Ishikawa (cell line): ENCODE measurements around the gene RAB11FIP4.

Experiments used
- CEBPB ChIP-seq: IDR thresholded peaks from 2 replicates; pipeline ENCODE4 v1.6.1; 2012
- CREB1 ChIP-seq: IDR thresholded peaks from 2 replicates; pipeline ENCODE4 v1.6.1; 2012; ENCODE audit warnings: low read depth
- EGR1 ChIP-seq: IDR thresholded peaks from 2 replicates; pipeline ENCODE4 v1.6.1; 2012
- EP300 ChIP-seq: IDR thresholded peaks from 2 replicates; pipeline ENCODE4 v1.6.1; 2012; ENCODE audit warnings: borderline replicate concordance
- FOXM1 ChIP-seq: IDR thresholded peaks from 2 replicates; pipeline ENCODE4 v1.6.1; 2012; ENCODE audit warnings: low read depth, borderline replicate concordance
- MAX ChIP-seq: IDR thresholded peaks from 2 replicates; pipeline ENCODE4 v1.6.1; 2012
- NFIC ChIP-seq: IDR thresholded peaks from 2 replicates; pipeline ENCODE4 v1.6.1; 2012
- RAD21 ChIP-seq: IDR thresholded peaks from 2 replicates; pipeline ENCODE4 v1.6.1; 2012; ENCODE audit warnings: low read depth
- REST ChIP-seq: IDR thresholded peaks from 2 replicates; pipeline ENCODE4 v1.6.1; 2012; ENCODE audit warnings: low read depth, mild to moderate bottlenecking
- TAF1 ChIP-seq: IDR thresholded peaks from 2 replicates; pipeline ENCODE4 v1.6.1; 2012; ENCODE audit warnings: low read depth, mild to moderate bottlenecking
- TCF12 ChIP-seq: IDR thresholded peaks from 2 replicates; pipeline ENCODE4 v1.6.1; 2012; ENCODE audit warnings: low read depth
- TEAD4 ChIP-seq: IDR thresholded peaks from 2 replicates; pipeline ENCODE4 v1.6.1; 2012
- USF1 ChIP-seq: IDR thresholded peaks from 2 replicates; pipeline ENCODE4 v1.6.1; 2012
- YY1 ChIP-seq: IDR thresholded peaks from 2 replicates; pipeline ENCODE4 v1.6.1; 2012; ENCODE audit warnings: low read depth
- ZBTB7A ChIP-seq: IDR thresholded peaks from 2 replicates; pipeline ENCODE4 v1.6.1; 2012; ENCODE audit warnings: low read depth

Gene RAB11FIP4

GRCh38 chr17:31585280-31585630 is 193.8 kb downstream of the RAB11FIP4 start:
- TF ChIP-seq CEBPB (no peak), TAF1 (no peak), TCF12 (no peak), RAD21 (no peak), FOXM1 (no peak), TEAD4 (no peak), YY1 (no peak), REST (no peak), NFIC (no peak), USF1 (no peak), MAX (no peak), CREB1 (no peak), ZBTB7A (no peak)

GRCh38 chr17:31586946-31587345 is 195.5 kb downstream of the RAB11FIP4 start:
- TF ChIP-seq ZBTB7A (no peak), USF1 (no peak), YY1 (no peak), EP300 (no peak), RAD21 (no peak), TEAD4 (no peak), TAF1 (no peak), REST (no peak), CREB1 (no peak), MAX (no peak), FOXM1 (no peak), CEBPB (no peak), NFIC (no peak), TCF12 (no peak)

GRCh38 chr17:31587462-31587861 is 196.0 kb downstream of the RAB11FIP4 start:
- TF ChIP-seq EGR1: no peak
- no peak for TF ChIP-seq RAD21
- no peak for TF ChIP-seq YY1
- no peak for TF ChIP-seq CREB1
- no peak for TF ChIP-seq EP300
- no peak for TF ChIP-seq NFIC
- no peak for TF ChIP-seq USF1
- TF ChIP-seq MAX: no peak
